Measurements from ENCODE around the gene YIPF7.

YIPF7 gene

DNA sequence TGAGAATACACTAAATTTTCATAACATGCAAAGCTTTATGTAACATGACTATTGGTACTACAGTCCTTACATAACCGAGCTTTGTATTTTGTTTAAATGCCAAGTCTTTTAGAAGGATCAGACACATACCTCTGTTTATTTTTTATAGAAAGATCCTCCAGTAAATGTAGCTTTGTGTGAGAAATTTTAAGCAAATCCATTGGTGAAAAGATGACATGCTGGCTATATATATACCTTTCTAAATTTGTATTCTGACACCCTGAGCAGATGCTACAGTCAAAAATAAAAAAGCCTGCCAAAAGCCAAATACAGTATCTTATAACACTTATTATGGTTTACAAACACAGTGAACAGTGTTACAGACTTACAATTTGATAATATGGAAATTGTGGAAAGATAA lies at the start of gene YIPF7:
TSS of gene YIPF7 (minus strand) at position 201 of the 400 bp plus-strand sequence. CDS start 1,525 bp downstream, outside the sequence.
- TF ChIP-seq, protein P1, sequence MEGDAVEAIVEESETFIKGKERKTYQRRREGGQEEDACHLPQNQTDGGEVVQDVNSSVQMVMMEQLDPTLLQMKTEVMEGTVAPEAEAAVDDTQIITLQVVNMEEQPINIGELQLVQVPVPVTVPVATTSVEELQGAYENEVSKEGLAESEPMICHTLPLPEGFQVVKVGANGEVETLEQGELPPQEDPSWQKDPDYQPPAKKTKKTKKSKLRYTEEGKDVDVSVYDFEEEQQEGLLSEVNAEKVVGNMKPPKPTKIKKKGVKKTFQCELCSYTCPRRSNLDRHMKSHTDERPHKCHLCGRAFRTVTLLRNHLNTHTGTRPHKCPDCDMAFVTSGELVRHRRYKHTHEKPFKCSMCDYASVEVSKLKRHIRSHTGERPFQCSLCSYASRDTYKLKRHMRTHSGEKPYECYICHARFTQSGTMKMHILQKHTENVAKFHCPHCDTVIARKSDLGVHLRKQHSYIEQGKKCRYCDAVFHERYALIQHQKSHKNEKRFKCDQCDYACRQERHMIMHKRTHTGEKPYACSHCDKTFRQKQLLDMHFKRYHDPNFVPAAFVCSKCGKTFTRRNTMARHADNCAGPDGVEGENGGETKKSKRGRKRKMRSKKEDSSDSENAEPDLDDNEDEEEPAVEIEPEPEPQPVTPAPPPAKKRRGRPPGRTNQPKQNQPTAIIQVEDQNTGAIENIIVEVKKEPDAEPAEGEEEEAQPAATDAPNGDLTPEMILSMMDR (IDR thresholded peaks at IDR 0.05; ENCODE audit: insufficient read depth, missing control alignments): no peak
- no peak for DNase-seq (ENCODE audit: insufficient read length, low spot score)
- FAIRE-seq: no peak

DNA sequence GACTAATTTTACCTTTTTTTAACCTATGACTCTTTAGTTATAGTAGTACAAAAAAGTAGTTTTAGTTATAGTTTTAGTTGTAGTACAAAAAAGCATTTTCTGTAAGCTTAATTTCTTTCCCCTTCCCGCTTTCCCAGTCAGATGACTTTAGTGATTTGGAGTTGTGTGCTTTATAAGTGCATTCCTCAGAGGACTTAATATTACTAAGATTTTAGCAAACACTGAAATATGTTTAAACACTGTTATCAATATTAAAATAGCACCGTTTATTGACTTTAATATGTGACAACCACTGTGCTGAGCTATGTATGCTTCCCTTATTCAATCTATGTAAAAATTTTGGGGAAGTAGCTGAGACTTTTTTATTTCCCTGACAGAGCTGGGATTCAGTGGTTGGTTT lies 49.6 kb upstream of the YIPF7 start:
- DNase-seq (ENCODE audit: insufficient read length, low spot score) (no peak), FAIRE-seq (no peak)
- TF ChIP-seq, protein P1 (IDR thresholded peaks at IDR 0.05; ENCODE audit: insufficient read depth, missing control alignments): no peak

DNA sequence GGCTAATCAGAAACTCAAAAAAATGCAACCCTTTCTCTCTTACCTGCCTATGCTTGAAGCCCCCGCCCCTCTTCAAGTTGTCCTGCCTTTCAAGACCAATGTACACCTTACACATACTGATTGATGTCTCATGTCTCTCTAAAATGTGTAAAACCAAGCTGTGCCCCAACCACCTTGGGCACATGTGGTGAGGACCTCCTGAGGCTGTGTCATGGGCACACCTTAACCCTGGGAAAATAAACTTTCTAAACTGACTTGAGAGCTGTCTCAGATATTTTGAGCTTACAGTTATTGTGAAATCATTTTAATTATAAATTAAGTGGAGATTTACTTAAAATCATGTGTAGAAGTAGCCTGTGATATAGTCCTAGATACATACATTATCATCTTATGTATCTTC lies 49.0 kb upstream of the YIPF7 start:
- TF ChIP-seq, protein P1 (IDR thresholded peaks at IDR 0.05; ENCODE audit: insufficient read depth, missing control alignments): no peak
- no peak for DNase-seq (ENCODE audit: insufficient read length, low spot score)

DNA sequence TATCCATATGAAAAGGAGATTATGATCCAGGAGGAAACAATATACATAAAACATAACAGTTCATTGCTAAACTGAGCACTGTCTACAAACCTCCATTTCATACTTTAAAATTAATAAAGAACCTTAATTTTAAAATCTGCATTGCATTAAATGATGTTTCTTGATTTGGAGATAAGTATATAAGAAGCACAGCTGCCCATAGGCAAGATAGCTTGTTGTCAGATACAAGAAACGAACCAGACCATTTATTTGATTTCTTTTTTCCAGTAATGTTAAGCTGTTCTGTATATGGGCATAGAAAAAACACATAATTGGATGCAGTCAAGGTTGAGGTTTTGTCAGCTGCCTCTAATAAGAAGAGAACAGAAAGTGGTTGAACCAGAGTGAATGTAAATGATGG lies 33.2 kb upstream of the YIPF7 start:
- no peak for FAIRE-seq
- no peak for DNase-seq (ENCODE audit: insufficient read length, low spot score)

More for the DNA sequence above, 49.0 kb upstream of the YIPF7 start:
- FAIRE-seq: no peak

DNA sequence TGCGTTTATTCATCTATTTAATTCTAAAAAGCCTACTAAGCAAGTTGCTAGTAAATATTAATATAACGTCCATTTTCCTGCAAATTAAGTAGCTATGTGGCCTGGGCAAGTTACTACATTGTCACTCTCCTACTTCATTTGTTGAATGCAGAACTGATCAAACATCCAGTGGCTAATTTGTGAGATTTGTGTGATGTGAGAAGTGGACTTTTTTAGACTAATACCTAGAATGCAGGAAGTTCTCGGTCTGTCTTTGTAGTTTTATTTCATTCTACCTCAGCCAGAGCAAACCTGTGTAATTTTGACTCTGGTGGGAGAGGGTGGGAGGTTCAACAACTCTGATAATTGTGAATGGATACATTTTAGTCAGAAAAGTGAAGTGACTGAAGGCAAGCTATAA lies 27.6 kb upstream of the YIPF7 start:
- FAIRE-seq: peak; percentile 67
- no peak for DNase-seq (ENCODE audit: insufficient read length, low spot score)
- TF ChIP-seq, protein P1 (IDR thresholded peaks at IDR 0.05; ENCODE audit: insufficient read depth, missing control alignments): no peak

More for the DNA sequence above, 33.2 kb upstream of the YIPF7 start:
- TF ChIP-seq, protein P1 (IDR thresholded peaks at IDR 0.05; ENCODE audit: insufficient read depth, missing control alignments): no peak

DNA sequence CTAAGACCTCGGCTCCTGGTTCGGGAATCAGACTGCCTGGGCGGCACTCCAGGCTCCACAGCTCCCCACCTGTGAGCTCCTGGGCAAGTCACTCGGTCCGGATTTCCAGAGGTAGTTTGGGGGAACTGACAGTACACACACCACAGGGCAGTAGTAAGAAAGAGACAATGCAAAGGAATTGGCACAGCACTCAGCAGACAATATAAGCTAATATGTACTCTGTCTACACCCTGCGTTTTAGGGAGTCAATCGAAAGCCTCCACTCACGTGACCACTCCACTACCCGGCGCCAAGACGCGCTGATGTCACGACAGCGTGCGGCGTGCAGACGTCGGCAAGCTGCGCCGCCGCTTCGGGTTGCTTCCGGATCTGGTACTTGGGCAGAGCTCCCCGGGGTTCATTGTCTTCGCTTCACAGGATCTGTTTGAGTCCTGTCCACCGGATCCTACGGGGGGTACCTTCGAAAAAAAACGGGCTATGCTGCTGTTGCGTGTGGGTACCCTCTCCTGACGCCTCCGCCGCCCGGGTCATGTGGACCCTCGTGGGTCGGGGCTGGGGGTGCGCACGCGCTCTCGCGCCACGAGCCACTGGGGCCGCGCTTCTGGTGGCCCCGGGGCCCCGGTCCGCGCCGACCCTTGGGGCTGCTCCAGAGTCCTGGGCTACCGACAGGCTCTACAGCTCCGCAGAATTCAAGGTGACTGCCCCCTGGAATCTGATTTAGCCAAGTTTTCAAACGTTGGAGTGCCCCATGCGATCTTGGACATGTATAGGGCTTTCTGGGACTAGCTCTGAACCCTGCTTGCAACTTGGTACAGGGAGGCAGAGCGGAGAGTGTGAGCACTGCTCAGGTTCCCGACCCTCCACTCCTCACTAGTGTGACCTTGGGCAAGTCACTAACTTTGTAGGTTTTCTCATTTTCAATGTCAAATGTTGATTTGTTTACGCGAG lies 26.9 kb upstream of the YIPF7 start, which contains the start of gene GUF1:
TSS of gene GUF1 (plus strand) at position 327 of the 948 bp plus-strand sequence. CDS start at position 530, 203 bp downstream.
- DNase-seq (ENCODE audit: insufficient read length, low spot score) (peak; percentile 42), FAIRE-seq (no peak)
- TF ChIP-seq, protein P1 (IDR thresholded peaks at IDR 0.05; ENCODE audit: insufficient read depth, missing control alignments): no peak

DNA sequence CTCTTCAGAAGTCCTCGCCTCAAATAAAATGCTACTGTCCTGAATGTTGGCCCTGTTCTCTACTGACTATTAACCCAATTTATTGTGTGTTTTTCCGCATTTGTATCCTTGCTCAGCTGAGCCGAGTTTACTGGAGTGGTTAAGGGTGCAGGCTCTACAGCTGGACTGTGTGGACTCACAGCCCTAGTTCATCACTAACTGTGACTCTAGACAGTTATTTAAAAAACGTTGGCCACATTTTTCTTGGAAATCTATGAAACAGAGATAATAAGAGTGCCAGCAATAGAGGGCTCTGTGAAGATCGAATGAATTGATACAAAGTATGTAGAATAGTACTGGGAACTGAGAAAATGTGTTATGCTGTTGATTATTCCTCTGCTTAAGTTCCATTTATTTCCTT lies 23.9 kb upstream of the YIPF7 start:
- DNase-seq (ENCODE audit: insufficient read length, low spot score): no peak

More for the DNA sequence above, 23.9 kb upstream of the YIPF7 start:
- TF ChIP-seq, protein P1 (IDR thresholded peaks at IDR 0.05; ENCODE audit: insufficient read depth, missing control alignments): no peak
- FAIRE-seq: no peak

Measured in D721Med (cell line).